Suppressor macrophage (primary cell): Measurements from ENCODE around the gene CARS2.
"Not testable (repeated sequence)": the region's sequence is repeated elsewhere in the genome, so short reads cannot be mapped to it uniquely, and the experiment has no call there.

Experiments
- DNase-seq, 4 experiments: peaks; one replicate each; pipeline ENCODE4 v3.0.0-alpha.2; 2020 to 2022

Gene CARS2

DNA sequence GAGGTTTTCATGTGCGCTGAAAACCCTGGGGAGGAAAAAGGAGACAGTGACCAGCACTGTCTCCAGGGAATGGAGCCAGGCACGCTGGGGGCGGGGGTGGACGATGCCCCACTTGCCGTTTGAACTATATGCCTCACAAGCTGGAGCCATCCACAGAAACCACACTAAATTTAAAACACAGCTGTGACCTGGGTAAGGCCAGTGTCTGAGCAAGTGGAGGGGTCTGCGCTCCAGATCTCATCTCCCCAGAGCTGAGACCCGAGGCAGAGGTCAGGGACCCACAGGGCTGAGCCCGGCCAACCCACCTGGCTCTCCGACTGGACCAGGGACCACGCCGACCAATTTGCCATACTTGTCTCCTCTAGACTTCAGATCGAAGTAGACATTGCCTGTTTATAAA lies 23.2 kb downstream of the CARS2 start:
- no peak for DNase-seq

DNA sequence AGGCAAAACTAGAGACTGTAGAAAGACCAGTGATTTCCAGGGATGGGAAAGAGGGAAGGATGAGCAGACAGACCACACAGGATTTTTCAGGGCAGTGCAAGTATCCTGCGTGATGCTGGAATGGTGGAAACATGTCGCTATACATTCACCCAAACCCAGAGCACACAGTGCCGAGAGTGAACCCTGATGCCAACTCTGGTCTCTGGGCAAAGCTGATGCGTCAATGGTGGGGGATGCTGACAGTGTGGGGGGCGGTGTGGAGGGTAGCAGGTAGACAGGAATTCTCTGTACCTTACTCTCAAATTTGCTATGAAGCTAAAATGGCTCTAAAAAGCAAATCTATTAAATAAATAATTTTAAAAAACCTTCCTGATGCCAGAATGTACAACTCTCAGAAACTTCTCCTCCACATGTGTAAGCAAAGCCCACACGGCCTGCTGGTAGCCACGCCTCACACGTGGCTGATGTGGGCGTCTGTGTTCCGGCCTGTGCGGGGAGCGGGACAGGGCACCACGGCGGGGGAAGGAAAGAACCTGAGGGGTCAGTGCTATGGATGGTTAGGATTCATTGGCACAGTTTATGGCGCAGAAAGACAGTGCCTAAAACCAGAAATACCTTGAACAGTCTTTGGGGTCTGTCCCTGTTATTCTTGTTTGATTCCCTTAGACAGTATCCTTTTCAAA lies 23.9 kb downstream of the CARS2 start:
- no peak for DNase-seq

DNA sequence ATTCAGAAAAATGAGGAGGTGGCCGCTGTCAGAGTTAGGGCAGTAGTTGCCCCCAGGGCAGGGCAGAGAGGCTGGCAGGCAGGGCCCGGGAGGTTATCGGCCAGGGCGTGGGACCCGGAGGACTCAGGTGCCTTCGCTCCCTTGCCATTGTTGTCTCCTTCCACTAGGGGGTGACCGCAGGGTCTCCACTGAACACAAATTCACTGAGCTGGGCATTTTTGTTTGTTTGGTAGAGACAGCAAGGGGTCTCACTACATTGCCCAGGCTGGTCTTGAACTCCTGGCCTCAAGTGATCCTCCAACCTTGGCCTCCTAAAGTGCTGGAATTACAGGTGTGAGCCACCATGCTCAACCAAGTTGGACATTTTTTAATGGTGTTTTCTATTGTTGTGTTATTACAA lies 25.1 kb downstream of the CARS2 start:
- DNase-seq, result peak in 3 of 4 experiments; percentile 16 to 25 (median 17)

DNA sequence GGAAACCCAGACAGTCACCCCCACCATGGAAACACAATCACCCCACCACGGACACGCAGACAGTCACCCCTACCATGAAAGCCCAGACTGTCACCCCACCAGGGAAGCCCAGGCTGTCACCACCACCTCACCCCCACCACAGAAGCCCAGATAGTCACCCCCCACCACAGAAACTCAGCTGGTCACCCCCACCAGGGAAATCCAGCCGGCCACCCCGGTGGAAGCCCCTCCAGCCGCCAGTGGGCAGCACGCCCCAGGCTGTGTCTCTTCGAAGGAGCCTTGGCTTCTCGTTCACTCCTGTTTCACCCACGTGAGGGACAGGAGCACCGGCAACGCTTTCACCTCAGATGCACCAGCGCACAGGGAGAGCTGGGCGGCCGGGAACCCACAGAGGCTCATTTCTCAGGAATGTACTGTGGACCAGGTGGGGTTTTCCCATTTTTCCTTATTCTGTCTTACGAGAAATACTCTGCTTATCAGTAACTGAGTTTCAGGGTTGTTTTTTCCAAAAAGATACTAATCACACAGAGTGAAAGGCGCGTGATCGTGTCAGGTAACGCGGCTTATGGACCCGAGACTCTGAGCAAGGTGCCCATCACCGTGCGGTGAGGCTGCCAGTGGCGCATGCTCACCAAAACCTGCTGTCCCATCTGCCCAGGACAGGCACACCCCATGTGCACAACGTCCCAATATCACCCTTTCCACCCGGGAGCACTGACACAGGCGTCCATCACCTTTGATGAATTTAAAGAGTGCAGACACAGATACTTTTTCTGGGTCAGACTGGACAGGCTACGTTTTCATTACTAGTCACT lies 28.0 kb downstream of the CARS2 start:
- no peak for DNase-seq

DNA sequence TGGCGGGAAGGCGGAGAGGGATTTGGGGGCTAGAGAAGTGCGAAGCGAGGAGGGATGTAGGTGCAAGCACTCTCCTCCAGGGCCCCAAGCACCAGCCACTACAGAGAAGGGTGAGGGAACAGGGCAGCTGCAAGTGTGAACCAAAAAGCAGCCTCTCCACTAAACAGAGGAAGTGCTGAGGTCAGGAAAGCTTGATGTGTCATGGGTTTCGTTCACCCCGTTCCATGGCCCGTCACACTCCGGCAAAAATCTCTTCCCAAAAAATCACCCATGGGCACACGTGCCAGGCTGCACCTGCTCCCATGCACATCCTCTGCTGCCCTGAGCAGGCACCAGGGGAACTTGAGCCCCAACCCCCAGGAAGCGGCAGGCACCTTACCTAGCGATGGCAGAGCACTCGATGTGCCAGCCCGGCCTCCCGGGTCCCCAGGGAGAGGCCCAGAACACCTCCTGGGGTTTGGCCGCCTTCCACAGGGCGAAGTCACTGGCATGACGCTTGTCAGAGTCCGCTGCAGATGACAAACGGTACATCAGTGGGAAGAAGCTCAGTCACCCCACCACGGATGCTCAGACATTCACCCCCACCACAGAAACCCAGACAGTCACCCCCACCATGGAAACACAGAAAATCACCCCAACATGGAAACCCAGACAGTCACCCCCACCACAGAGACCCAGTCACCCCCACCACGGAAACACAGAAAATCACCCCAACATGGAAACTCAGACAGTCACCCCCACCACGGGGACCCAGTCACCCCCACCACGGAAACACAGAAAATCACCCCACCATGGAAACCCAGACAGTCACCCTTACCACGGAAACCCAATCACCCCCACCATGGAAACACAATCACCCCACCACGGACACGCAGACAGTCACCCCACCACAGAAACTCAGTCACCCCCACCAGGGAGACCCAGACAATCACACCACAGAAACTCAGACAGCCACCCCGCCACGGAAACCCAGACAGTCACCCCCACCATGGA lies 29.0 kb downstream of the CARS2 start:
- DNase-seq, result peak; percentile 57 to 77 (median 72)

DNA sequence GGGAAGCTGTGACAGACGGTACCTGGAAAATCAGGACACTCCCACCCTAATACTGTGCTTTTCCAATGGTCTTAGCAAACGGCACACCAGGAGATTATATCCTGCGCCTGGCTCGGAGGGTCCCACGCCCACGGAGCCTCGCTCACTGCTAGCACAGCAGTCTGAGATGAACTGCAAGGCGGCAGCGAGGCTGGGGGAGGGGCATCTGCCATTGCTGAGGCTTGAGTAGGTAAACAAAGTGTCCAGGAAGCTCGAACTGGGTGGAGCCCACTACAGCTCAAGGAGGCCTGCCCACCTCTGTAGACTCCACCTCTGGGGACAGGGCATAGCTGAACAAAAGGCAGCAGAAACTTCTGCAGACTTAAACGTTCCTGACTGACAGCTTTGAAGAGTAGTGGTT lies 36.1 kb downstream of the CARS2 start:
- not testable (repeated sequence) for DNase-seq

DNA sequence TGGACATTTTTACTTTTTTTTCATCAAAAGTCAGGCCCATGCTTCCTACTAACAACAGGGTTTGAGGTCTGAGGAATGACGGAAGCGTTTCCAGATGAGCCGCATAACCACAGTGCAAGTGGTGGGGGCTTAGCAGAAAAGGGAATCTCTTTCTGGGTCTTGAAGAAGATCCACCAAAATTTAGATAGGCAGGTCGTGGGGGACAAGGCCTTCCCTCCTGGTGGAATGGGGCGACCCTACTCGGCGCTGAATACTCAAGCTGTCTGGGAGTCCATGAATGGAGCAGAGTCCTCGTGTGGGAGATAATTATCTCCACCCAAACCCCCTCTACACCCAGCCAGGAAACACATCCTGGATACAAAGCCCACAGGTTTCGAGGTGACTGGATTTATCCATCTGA lies 36.9 kb downstream of the CARS2 start:
- DNase-seq, result no peak

DNA sequence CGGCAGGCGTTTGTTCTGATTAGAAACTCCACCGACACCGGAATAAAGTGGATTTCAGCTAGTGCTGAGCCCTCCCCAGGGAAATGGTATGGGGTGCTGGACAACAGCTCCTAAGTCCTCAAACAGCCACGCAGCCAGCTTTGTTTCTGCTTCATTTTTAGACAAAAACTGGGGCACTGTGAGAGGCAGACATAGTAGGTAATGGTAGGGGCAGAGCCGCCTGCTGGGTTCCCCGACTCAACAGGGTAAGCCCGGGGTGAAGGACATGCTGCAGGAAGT lies 39.7 kb downstream of the CARS2 start:
- no peak for DNase-seq

DNA sequence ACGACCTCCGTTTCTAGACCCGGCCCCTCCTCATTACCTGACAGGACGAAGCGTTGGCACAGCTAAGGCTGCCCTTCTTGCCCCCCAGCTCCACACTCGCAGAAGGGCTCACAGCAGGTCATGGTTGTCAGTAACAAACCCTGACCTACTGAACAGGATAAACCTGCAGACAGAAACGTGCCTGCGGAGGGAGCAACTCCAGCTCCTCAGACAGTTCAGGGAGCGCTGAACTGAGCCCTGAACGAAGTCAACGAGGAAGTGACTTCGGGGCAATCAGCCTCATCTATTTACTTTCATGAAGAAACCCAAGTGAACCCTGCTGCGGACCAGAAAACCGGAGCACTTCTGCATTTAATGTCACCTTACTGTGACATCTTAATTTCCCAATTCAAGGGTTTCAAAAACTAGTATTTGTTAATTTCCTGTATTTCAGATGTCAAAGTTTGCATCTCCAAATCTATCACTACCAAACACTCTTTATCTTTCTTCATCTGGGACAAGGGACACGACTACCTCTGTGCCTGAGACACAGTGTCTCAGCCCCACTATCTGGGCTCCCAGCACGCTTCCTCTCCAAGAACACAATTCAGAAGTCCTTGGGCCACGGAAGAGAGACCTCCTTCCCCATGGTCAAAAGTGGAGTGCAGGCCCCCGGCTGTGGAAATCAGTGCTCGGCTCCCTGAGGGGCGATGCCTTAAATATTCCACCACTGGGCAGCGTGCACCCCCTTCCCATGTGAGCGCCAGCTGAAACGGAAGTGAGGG lies 40.2 kb downstream of the CARS2 start:
- DNase-seq, result peak; percentile 73 to 90 (median 86)

DNA sequence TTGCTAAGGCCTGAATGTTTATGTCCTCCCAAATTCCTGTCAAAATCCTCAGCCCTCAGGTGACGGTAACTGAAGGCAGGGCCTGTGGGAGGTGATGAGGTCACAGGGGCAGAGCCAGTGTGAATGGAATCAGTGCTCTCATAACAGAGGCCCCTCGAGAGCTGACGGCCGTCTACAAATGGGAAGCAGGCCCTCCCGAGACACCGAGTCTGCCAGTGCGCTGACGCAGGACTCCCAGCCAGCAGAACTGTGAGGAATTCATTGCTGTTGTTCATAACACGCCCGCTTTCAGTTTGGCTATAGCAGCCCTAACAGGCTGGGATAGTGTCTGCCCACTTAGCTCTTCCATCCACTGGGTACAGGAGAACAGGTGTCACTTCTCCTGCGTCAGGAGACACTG lies 41.2 kb downstream of the CARS2 start:
- peak; percentile 2 to 39 (median 22) for DNase-seq

DNA sequence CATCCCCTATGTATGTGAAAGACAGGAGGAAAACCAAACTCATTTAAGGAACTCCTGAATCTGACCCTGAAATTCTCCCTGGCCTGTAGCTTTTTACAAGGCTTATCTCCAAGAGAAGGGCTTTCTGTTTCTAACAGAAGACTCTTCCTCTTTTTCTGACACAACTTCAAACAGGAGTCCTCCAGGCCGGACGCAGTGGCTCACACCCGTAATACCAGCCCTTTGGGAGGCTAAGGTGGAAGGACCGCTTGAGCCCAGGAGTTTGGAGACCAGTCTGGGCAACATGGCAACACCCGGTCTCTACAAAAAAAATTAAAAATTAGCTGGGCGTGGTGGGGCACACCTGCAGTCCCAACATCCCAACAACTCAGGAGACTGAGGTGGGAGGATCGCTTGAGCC lies 41.9 kb downstream of the CARS2 start:
- peak; percentile 23 to 63 (median 55) for DNase-seq

DNA sequence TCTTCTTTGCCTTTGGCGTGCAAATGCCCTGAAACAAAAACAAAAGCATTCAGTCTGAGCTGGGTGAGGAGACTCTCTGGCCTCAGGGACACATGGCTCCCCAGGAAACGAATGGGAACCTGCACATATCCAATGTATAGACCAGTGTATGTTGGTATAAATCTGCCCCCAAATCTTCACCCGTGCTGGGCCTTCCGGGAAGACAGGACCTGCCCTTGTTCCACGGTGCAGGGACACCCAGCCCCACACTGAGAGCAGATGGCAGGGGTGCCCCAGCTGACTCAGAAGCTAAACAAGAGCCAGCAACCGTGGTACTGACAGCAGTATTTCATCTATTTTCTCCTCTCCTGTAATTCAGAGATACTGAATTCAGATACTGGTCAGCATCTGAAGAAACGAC lies 42.4 kb downstream of the CARS2 start:
- DNase-seq, result no peak

DNA sequence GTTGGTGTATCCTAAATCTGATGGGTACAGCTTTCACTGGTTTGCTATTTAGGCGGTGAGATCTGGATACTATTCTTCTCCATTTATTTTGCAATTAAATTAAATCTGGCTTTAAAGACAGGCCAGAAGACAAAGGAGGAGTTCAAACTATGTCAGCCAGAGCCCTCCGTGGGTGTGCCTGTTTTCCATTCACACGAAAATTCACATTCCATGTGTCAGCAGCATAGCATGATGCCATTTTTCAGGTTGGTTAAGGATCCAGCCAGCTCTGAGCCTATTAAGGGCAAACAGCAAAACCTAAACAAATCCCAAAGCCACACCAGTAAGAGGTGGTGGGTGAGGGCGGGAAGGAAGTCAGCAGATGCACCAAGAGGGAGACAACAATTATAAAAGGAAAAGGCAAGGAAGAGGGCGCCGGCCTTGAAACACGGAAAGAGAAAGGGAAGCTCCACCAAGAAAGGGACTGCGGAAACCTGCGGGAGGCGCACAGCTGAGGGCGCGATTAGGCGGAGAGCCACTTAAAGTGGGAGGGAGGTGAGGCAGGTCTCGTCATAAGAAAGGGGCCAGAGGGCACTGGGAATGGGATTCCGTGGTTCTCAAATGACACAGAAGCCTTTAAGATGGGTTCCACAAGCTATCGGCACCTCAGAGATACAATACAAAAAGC lies 43.0 kb downstream of the CARS2 start:
- no peak for DNase-seq

DNA sequence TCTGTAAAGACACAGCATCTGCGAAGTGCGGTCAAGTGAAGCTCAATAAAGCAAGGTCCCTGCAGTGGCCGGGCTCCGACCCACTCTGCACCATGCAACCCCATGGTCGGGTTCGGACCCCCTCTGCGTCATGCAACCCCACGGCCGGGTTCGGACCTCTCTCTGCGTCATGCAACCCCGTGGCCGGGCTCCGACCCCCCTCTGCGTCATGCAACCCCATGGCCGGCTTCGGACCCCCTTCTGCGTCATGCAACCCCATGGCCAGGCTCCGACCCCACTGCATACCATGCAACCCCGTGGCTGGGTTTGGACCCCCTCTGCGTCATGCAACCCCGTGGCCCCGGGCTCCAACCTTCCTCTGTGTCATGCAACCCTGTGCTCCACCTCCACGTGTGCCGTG lies 43.8 kb downstream of the CARS2 start:
- DNase-seq, result no peak

DNA sequence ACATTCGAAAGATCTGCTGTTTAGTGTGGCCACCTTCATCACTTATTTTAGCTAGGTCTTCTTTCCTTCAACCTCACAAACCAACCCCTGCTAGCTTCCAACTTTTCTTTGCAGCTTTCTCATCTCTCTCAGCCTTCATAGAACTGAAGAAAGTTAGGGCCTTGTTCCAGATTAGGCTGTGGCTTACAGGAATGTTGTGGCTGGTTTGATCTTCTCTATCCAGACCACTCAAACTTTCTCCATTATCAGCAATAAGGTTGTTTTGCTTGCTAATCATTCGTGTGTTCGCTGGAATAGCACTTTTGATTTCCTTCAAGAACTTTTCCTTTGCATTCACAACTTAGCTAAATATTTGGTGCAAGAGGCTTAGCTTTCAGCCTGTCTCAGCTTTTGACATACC lies 44.7 kb downstream of the CARS2 start:
- no peak for DNase-seq

DNA sequence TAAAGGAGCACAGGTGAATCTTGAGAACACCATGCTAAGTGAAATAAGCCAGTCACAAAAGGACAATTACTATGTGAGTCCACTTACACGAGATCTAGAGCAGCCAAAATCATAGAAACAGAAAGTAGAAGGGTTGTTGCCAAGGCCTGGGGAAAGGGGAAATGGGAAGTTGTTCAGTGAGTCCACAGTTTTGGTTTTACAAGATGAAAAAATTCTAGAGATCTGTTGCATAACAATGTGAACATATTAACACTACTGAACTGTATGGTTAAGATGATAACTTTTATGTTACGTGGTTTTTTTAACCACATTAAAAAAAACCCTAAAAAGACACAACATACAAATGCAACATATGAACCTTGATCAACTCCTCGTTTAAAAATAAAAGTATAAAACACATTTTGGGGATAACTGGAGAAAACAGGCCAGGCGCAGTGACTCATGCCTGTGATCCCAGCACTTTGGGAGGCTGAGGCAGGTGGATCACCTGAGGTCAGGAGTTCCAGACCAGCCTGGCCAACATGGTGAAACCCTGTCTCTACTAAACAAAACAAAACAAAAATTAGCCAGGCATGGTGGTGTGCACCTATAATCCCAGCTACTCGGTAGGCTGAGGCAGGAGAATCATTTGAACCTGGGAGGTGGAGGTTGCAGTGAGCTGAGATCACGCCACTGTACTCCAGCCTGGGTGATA lies 47.6 kb downstream of the CARS2 start:
- peak; percentile 64 to 84 (median 76) for DNase-seq

DNA sequence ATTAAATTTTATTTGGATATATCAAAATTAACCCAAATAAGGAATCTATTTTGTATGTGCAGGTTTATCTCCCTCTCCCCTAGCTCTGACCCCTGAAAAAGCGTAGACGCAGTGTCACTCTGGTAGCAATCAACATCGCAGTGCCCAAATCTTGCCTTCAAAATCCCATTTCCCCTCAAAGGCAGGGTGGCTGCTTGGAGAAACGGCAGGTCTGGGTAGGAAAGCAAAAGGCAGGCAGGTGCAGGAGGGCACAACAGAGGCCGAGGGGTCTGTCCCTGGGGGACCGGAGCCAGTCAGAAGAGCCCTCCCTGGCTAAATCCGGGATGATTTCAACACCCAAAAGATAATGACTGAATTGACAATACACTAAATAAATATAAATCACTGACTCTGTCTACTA lies 48.7 kb downstream of the CARS2 start:
- DNase-seq, result no peak

DNA sequence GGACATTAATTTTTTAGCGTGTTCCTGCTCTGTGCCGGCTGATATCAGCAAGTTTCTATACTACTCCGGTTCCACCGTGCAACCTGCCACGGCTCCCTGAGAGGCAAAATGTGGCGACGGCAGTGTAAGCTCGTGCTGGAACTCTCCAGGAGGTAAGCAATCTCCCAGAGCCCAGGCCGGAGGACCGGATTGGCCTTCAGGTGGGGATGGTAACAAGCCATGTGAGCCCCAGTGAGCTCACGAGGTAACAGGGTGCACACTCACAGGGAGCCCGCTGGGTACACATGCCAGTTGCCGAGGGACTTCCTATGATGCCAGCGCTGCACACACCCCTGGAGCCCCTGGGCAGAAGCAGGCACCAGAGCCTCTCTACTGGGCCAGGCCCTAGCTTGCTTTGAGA lies 52.1 kb downstream of the CARS2 start:
- no peak for DNase-seq

DNA sequence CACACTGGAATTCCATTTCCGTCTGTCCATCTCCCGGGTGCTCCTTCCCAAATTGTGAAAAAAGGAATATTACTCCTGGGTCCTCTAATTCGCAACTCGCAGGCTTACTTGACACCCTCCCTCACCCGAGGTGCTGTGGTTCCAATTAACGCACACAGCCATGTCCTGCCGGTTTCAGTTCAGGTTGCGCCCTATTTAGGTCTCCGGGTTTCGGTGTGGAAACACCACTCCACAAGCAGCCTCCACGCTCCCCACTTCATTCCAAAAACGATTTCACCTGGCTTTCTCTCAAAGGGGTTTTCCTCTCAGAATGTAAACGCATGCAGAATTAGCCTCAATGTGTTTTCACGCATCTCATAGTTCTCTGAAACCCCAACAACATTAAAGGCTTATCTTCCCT lies 52.6 kb downstream of the CARS2 start:
- no peak for DNase-seq

DNA sequence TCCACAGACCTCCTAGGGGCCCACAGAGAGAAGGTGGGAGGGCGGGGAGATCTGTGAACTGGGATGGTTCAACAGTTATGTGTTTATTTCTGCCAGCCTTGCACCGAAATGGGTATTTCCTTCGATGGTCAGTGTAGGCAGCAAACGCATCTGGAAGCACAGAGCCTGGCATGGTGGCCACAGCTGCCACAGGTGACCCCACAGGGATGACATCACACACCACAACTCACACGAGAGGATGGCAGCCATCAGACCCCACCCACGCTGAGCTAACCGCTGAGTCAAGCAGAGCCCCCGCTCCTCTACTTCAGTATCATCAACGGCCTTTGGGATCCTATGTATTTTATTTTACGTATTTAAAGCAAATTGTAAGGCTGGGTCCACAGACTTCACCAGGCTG lies 53.2 kb downstream of the CARS2 start:
- no peak for DNase-seq

DNA sequence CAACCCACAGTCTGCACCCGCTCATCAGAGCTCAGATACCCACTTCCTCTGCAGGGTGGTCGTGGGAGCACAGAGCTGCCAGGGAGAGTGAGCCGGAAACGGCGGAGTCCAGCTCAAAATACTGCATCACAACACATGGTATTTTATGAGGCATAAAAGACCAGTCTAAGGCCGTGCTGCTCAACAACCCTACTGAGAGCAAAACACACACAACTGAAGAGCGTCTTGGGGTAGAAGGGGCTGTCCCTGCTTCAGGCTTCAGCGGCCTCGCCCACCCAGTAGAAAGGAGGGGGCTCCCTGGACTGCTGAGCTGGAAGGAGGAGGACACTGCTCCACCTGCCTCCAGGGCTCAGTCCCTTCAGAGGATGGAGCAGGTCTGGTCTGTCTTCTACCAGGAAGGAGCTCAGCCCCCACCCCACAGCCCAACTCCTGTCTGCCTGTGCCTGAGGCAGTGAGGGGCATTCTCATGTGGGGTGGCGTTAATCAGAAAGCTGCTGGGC lies 53.6 kb downstream of the CARS2 start:
- DNase-seq, result no peak
